HepG2 (cell line): ENCODE results near the gene USP10.

ENCODE experiments used
- ELF1 ChIP-seq: sonication (generic); formaldehyde crosslinking; IDR thresholded peaks from 2 replicates; pipeline ENCODE4 v1.4.0; 2020; ENCODE audit warnings: missing genetic modification reagents
- JUND ChIP-seq: sonication (generic); formaldehyde crosslinking; IDR thresholded peaks from 2 replicates; pipeline ENCODE4 v1.8.0; 2022; ENCODE audit warnings: mild to moderate bottlenecking, missing genetic modification reagents
- ZNF589 ChIP-seq: sonication (generic); formaldehyde crosslinking; conservative IDR thresholded peaks from 2 replicates; pipeline ENCODE4 v1.8.0; 2022; ENCODE audit warnings: mild to moderate bottlenecking, moderate library complexity, missing genetic modification reagents
- ZZZ3 ChIP-seq: sonication (generic); formaldehyde crosslinking; IDR thresholded peaks from 2 replicates; pipeline ENCODE4 v1.4.0; 2020; ENCODE audit warnings: missing genetic modification reagents, mild to moderate bottlenecking, borderline replicate concordance
- TF ChIP-seq, protein P1 (sequence below): sonication (generic); formaldehyde crosslinking; IDR thresholded peaks from 2 replicates; pipeline ENCODE4 v1.5.0; 2020; ENCODE audit warnings: mild to moderate bottlenecking, missing genetic modification reagents, moderate library complexity
- TF ChIP-seq, protein P2 (sequence below): sonication (generic); formaldehyde crosslinking; IDR thresholded peaks from 2 replicates; pipeline ENCODE4 v1.4.0; 2020; ENCODE audit warnings: missing genetic modification reagents
- TF ChIP-seq, protein P3 (sequence below): sonication (generic); formaldehyde crosslinking; IDR thresholded peaks from 2 replicates; pipeline ENCODE4 v1.8.1; 2023; ENCODE audit warnings: mild to moderate bottlenecking, inconsistent platforms, moderate library complexity, missing genetic modification reagents, borderline replicate concordance
- TF ChIP-seq, protein P4 (sequence below): sonication (generic); formaldehyde crosslinking; IDR thresholded peaks from 2 replicates; pipeline ENCODE4 v1.8.1; 2022; ENCODE audit warnings: mild to moderate bottlenecking, missing genetic modification reagents

DNA sequence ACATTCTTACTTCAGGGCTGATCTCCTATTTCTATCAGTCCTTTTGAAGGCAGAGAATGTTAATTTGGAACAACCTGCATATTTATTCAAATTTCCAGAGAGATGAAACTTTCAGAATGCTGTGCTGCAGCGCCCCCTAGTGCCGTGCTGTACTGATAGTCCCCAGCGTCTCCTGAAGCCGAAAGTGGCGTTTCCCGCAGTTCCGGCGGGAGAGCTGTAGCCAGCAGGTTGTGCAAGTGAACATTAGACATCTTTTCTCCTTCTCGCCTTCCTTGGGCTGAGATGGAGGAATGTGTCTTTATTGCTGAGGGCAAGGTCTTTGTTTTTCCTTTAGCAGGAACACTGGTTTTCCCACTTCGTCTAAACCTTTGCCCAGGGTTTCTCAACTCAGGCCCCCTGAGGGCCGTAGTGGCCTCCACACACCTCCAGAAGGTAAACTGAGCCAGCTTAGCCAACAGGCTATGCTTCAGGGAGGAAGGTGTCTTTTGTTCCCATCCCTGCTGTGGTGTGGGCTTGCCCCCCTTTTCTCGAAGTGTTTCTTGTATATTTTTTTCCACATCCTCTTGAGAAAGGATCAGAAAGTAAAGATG, 26.4 kb downstream of the USP10 start:
- TF ChIP-seq JUND, result no peak
- TF ChIP-seq, protein P1, sequence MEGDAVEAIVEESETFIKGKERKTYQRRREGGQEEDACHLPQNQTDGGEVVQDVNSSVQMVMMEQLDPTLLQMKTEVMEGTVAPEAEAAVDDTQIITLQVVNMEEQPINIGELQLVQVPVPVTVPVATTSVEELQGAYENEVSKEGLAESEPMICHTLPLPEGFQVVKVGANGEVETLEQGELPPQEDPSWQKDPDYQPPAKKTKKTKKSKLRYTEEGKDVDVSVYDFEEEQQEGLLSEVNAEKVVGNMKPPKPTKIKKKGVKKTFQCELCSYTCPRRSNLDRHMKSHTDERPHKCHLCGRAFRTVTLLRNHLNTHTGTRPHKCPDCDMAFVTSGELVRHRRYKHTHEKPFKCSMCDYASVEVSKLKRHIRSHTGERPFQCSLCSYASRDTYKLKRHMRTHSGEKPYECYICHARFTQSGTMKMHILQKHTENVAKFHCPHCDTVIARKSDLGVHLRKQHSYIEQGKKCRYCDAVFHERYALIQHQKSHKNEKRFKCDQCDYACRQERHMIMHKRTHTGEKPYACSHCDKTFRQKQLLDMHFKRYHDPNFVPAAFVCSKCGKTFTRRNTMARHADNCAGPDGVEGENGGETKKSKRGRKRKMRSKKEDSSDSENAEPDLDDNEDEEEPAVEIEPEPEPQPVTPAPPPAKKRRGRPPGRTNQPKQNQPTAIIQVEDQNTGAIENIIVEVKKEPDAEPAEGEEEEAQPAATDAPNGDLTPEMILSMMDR, result peak; percentile 97
- TF ChIP-seq, protein P2, sequence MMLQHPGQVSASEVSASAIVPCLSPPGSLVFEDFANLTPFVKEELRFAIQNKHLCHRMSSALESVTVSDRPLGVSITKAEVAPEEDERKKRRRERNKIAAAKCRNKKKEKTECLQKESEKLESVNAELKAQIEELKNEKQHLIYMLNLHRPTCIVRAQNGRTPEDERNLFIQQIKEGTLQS (CRISPR knock-in tag), result no peak
- TF ChIP-seq, protein P3, sequence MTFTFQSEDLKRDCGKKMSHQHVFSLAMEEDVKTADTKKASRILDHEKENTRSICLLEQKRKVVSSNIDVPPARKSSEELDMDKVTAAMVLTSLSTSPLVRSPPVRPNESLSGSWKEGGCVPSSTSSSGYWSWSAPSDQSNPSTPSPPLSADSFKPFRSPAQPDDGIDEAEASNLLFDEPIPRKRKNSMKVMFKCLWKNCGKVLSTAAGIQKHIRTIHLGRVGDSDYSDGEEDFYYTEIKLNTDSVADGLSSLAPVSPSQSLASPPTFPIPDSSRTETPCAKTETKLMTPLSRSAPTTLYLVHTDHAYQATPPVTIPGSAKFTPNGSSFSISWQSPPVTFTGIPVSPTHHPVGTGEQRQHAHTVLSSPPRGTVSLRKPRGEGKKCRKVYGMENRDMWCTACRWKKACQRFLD (CRISPR knock-in tag), result no peak
- 0 out of 2 replicates have a peak, but pooled peaks have one; percentile 27 for TF ChIP-seq ZZZ3
- no peak for TF ChIP-seq ZNF589
- peak; percentile 46; the same call in 1 of the 2 replicates for TF ChIP-seq ELF1 (CRISPR knock-in tag)
- TF ChIP-seq, protein P4, sequence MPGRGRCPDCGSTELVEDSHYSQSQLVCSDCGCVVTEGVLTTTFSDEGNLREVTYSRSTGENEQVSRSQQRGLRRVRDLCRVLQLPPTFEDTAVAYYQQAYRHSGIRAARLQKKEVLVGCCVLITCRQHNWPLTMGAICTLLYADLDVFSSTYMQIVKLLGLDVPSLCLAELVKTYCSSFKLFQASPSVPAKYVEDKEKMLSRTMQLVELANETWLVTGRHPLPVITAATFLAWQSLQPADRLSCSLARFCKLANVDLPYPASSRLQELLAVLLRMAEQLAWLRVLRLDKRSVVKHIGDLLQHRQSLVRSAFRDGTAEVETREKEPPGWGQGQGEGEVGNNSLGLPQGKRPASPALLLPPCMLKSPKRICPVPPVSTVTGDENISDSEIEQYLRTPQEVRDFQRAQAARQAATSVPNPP (CRISPR knock-in tag), result no peak
